Measurements from ENCODE around the gene SLAMF6. TPM values are rescaled to one million over a fixed set of nuclear protein-coding genes. Genes with fewer than 3 reads are reported as not detected.

SLAMF6 gene
- total RNA-seq, 2 donors from 2014 or later: 1.2 to 5.6 TPM

DNA sequence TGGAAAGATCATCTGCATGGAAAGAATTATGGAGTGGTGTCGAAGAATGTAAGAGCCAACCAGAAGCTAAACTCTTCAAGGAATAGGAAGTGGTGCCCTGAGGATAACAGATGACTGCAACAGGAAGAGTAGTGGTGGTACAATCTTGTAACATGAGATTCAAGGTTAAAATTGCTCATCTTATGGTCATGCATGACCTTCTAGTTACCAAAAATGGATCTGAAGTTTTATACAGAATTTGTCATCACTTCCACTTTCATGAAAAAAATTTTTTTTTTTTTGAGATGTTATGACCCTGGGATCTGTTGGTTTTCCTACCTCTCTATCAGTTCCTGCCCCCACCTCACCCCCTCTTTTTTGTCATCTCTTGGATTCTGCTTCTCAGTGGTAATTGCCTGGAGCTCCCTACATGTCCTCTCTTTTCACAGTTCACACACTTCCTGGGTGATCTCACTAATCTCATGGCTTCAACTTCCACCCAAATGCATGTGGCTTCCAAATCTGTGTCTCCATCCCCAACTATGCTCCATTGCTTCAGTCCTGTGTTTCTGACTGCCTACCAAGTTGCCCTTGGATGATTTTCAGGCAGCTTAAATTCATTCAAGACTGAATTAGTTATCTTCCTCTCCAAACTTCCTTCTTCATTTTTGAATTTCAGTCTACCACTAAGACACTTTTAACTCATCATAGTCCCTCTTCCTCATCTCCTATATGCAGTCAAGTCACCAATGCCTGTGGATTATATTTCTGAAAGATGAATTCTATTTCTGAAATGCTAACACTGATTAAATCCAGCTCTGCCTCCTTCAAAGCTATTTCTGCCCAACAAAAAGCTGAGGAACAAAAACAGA is 48.4 kb downstream of the SLAMF6 start:
- Histone ChIP-seq H3K27ac (no peak overlapping the region), H3K4me1 (ENCODE audit: control insufficient read depth in 1 of 2, low read depth in 2 of 2) (no peaks in the 10 kb centered on the region), H3K9me3 (no peaks in the 10 kb centered on the region), H3K4me3 (no peak overlapping the region), H3K36me3 (no peaks in the 10 kb centered on the region), H3K27me3 (replicated peaks; ENCODE audit: insufficient read depth) (no peaks in the 10 kb centered on the region)
- DNase-seq (ENCODE audit: low spot score): no peak
- TF ChIP-seq, protein P1, sequence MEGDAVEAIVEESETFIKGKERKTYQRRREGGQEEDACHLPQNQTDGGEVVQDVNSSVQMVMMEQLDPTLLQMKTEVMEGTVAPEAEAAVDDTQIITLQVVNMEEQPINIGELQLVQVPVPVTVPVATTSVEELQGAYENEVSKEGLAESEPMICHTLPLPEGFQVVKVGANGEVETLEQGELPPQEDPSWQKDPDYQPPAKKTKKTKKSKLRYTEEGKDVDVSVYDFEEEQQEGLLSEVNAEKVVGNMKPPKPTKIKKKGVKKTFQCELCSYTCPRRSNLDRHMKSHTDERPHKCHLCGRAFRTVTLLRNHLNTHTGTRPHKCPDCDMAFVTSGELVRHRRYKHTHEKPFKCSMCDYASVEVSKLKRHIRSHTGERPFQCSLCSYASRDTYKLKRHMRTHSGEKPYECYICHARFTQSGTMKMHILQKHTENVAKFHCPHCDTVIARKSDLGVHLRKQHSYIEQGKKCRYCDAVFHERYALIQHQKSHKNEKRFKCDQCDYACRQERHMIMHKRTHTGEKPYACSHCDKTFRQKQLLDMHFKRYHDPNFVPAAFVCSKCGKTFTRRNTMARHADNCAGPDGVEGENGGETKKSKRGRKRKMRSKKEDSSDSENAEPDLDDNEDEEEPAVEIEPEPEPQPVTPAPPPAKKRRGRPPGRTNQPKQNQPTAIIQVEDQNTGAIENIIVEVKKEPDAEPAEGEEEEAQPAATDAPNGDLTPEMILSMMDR (IDR thresholded peaks at IDR 0.05): no peak
- ATAC-seq (ENCODE audit: insufficient number of reproducible peaks, low FRiP score, low read depth): no peak

DNA sequence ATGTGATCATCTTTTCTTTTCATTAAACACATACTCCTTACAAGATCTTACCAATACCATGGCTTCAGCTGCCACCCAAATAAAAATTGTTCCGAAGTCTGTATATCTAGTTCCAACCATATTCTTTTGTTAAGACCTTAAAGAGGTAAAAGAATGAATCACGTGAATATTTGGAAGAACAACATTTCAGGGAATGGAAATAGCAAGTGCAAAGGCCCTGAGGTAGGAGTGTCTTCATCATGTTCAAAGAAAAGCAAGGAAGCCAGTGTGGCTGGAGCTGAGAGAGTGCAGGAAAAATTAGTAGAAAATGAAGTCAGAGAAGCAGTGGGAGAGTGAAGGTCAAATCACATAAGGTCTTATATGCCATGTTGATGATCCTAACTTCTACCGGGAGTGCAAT is 50.9 kb downstream of the SLAMF6 start:
- Histone ChIP-seq H3K36me3 (no peaks in the 10 kb centered on the region), H3K27ac (no peak overlapping the region), H3K27me3 (replicated peaks; ENCODE audit: insufficient read depth) (no peaks in the 10 kb centered on the region), H3K4me3 (no peak overlapping the region), H3K4me1 (ENCODE audit: control insufficient read depth in 1 of 2, low read depth in 2 of 2) (no peaks in the 10 kb centered on the region), H3K9me3 (no peaks in the 10 kb centered on the region)
- no peak for ATAC-seq (ENCODE audit: insufficient number of reproducible peaks, low FRiP score, low read depth)
- TF ChIP-seq, protein P1 (IDR thresholded peaks at IDR 0.05): no peak
- DNase-seq (ENCODE audit: low spot score): no peak

GRCh38 chr1:160471253-160471652 is 51.8 kb downstream of the SLAMF6 start:
- H3K36me3 ChIP-seq: no peaks in the 10 kb centered on the region
- no peaks in the 10 kb centered on the region for H3K27me3 ChIP-seq (replicated peaks; ENCODE audit: insufficient read depth)
- ATAC-seq (ENCODE audit: insufficient number of reproducible peaks, low FRiP score, low read depth): no peak
- H3K9me3 ChIP-seq: no peaks in the 10 kb centered on the region
- TF ChIP-seq, protein P1 (IDR thresholded peaks at IDR 0.05): no peak
- H3K27ac ChIP-seq: no peak overlapping the region
- DNase-seq (ENCODE audit: low spot score): no peak
- H3K4me3 ChIP-seq: no peak overlapping the region
- no peaks in the 10 kb centered on the region for H3K4me1 ChIP-seq (ENCODE audit: control insufficient read depth in 1 of 2, low read depth in 2 of 2)

- no peaks in the 10 kb centered on the region for H3K9me3 ChIP-seq
- no peak overlapping the region for H3K27ac ChIP-seq
- DNase-seq (ENCODE audit: low spot score) (no peak), ATAC-seq (ENCODE audit: insufficient number of reproducible peaks, low FRiP score, low read depth) (no peak)
- H3K36me3 ChIP-seq: no peaks in the 10 kb centered on the region
- H3K27me3 ChIP-seq (replicated peaks; ENCODE audit: insufficient read depth): no peaks in the 10 kb centered on the region
- no peak overlapping the region for H3K4me3 ChIP-seq
- TF ChIP-seq, protein P1 (IDR thresholded peaks at IDR 0.05): no peak
- no peaks in the 10 kb centered on the region for H3K4me1 ChIP-seq (ENCODE audit: control insufficient read depth in 1 of 2, low read depth in 2 of 2)
These were observed 55.5 kb downstream of the SLAMF6 start for GRCh38 chr1:160467576-160467975.

GRCh38 chr1:160466961-160467360 is 56.1 kb downstream of the SLAMF6 start:
- DNase-seq (ENCODE audit: low spot score): no peak
- Histone ChIP-seq H3K9me3 (no peaks in the 10 kb centered on the region), H3K36me3 (no peaks in the 10 kb centered on the region), H3K4me3 (no peak overlapping the region), H3K27me3 (replicated peaks; ENCODE audit: insufficient read depth) (no peaks in the 10 kb centered on the region), H3K27ac (no peak overlapping the region), H3K4me1 (ENCODE audit: control insufficient read depth in 1 of 2, low read depth in 2 of 2) (no peaks in the 10 kb centered on the region)
- ATAC-seq (ENCODE audit: insufficient number of reproducible peaks, low FRiP score, low read depth): no peak
- TF ChIP-seq, protein P1 (IDR thresholded peaks at IDR 0.05): no peak
